HepG2 (cell line): Measurements from ENCODE around the gene CD300A. TPM values are rescaled to one million over a fixed set of nuclear protein-coding genes. Genes with fewer than 3 reads are reported as not detected.

Source experiments
- AKNA ChIP-seq: sonication (generic); formaldehyde crosslinking; IDR thresholded peaks from 2 replicates; pipeline ENCODE4 v1.4.0; 2020; ENCODE audit warnings: missing genetic modification reagents, borderline replicate concordance
- ARNT2 ChIP-seq: sonication (generic); formaldehyde crosslinking; IDR thresholded peaks from 2 replicates; pipeline ENCODE4 v1.8.0; 2022; ENCODE audit warnings: mild to moderate bottlenecking, low read depth, missing genetic modification reagents, moderate library complexity
- ATF7 ChIP-seq, 2 experiments: fragments of 450-650 bp in 1 of 2; sonication (generic) in 1 of 2; formaldehyde crosslinking in 1 of 2; IDR thresholded peaks; 2 replicates each; pipeline versions ENCODE4 v1.4.0 to v1.6.1; 2016 to 2020; ENCODE audit warnings: antibody characterized with exemption in 1 of 2, mild to moderate bottlenecking in 1 of 2, missing genetic modification reagents in 1 of 2
- ATRX ChIP-seq: sonication (generic); formaldehyde crosslinking; IDR thresholded peaks from 2 replicates; pipeline ENCODE4 v1.4.0; 2020; ENCODE audit warnings: missing genetic modification reagents, borderline replicate concordance
- E2F2 ChIP-seq: sonication (generic); formaldehyde crosslinking; IDR thresholded peaks from 2 replicates; pipeline ENCODE4 v1.4.0; 2020; ENCODE audit warnings: missing genetic modification reagents, borderline replicate concordance
- HDAC6 ChIP-seq: fragments of 200-600 bp; sonication (generic); IDR thresholded peaks from 2 replicates; pipeline ENCODE4 v1.7.0; 2017; ENCODE audit warnings: mild to moderate bottlenecking, antibody characterized with exemption, low read length, low read depth
- HNRNPLL ChIP-seq: fragments of 200-400 bp; formaldehyde crosslinking; IDR thresholded peaks from 2 replicates; pipeline ENCODE4 v1.6.1; 2017; ENCODE audit warnings: mild to moderate bottlenecking, low read depth, low read length; ENCODE audit not compliant: poor library complexity, severe bottlenecking
- KMT2A ChIP-seq: sonication (generic); formaldehyde crosslinking; IDR thresholded peaks from 2 replicates; pipeline ENCODE4 v1.4.0; 2020; ENCODE audit warnings: missing genetic modification reagents
- PLRG1 ChIP-seq: fragments of 450-650 bp; conservative IDR thresholded peaks from 2 replicates; pipeline ENCODE4 v1.6.1; 2016
- SMC3 ChIP-seq: IDR thresholded peaks from 2 replicates; pipeline ENCODE4 v1.6.1; 2011; ENCODE audit warnings: low read length, improper control_type of control experiment
- TSC22D2 ChIP-seq: sonication (generic); formaldehyde crosslinking; IDR thresholded peaks from 2 replicates; pipeline ENCODE4 v1.5.1; 2020; ENCODE audit warnings: missing genetic modification reagents, mild to moderate bottlenecking, borderline replicate concordance
- ZBTB25 ChIP-seq: IDR thresholded peaks from 2 replicates; pipeline ENCODE4 v1.6.1; 2018; ENCODE audit warnings: missing genetic modification reagents
- ZEB1 ChIP-seq: IDR thresholded peaks from 2 replicates; pipeline ENCODE4 v1.6.1; 2012; ENCODE audit warnings: mild to moderate bottlenecking, low read depth, inconsistent platforms; ENCODE audit not compliant: insufficient replicate concordance
- ZNF34 ChIP-seq: sonication (generic); formaldehyde crosslinking; IDR thresholded peaks from 2 replicates; pipeline ENCODE4 v1.4.0; 2020; ENCODE audit warnings: mild to moderate bottlenecking, missing genetic modification reagents, borderline replicate concordance
- ZNF350 ChIP-seq: sonication (generic); formaldehyde crosslinking; IDR thresholded peaks from 2 replicates; pipeline ENCODE4 v1.4.0; 2020; ENCODE audit warnings: mild to moderate bottlenecking, low read depth, missing genetic modification reagents, borderline replicate concordance
- ZNF414 ChIP-seq: sonication (generic); formaldehyde crosslinking; IDR thresholded peaks from 2 replicates; pipeline ENCODE4 v1.5.0; 2020; ENCODE audit warnings: missing genetic modification reagents
- ZNF615 ChIP-seq: sonication (generic); formaldehyde crosslinking; IDR thresholded peaks from 2 replicates; pipeline ENCODE4 v1.5.0; 2020; ENCODE audit warnings: mild to moderate bottlenecking, missing genetic modification reagents, borderline replicate concordance
- ZUFSP ChIP-seq: sonication (generic); formaldehyde crosslinking; IDR thresholded peaks from 2 replicates; pipeline ENCODE4 v1.9.0; 2021; ENCODE audit warnings: missing genetic modification reagents, mild to moderate bottlenecking, borderline replicate concordance
- polyA plus RNA-seq, 8 experiments: library from polyadenylated mRNA; depleted of rRNA in 3 of 8; stranded (reverse) in 7 of 8; unstranded in 1 of 8; fragments of >200 nt; fragmentation: Illumina TruSeq in 4 of 8; extraction: Trizol in 4 of 8; gene quantifications; 2 replicates each; pipeline versions ENCODE4 v1.2.1 to v1.2.3, GENCODE V29; 2011 to 2016; ENCODE audit warnings: low read depth in 4 of 8, missing spikeins in 1 of 8, mixed read lengths in 1 of 8; ENCODE audit not compliant: insufficient read depth in 1 of 8
- total RNA-seq, 5 experiments: library from RNA; depleted of rRNA; stranded (reverse); fragments of >200 nt; fragmentation: Illumina TruSeq; extraction: Trizol; gene quantifications; 2 replicates each; pipeline ENCODE4 v1.2.3, GENCODE V29; 2016; ENCODE audit warnings: low read depth in 1 of 5

Gene CD300A
- total and polyA plus RNA-seq, 2 of the 13 experiments (the other 11 are each of a cell fraction or from before 2014, with no cell fraction given), result not detected

GRCh38 chr17:74431568-74432423 is 34.6 kb upstream of the CD300A start, which contains the start of gene GPRC5C (continued):
- no peak for TF ChIP-seq ZUFSP
- peak; percentile 49; the same call in 1 of the 2 replicates for TF ChIP-seq TSC22D2
- TF ChIP-seq HDAC6, result no peak
- TF ChIP-seq HNRNPLL, result peak; percentile 93
- TF ChIP-seq PLRG1, result no peak
- TF ChIP-seq ATRX, result no peak
- no peak for TF ChIP-seq E2F2 (CRISPR knock-in tag)
- peak; percentile 86 for TF ChIP-seq ZNF414
- peak; percentile 63 for TF ChIP-seq KMT2A (CRISPR knock-in tag)
- no peak for TF ChIP-seq ATF7 (IDR thresholded peaks at IDR 0.05)
- peak; percentile 76; the same call in 1 of the 2 replicates for TF ChIP-seq ATF7 (CRISPR knock-in tag; IDR thresholded peaks at IDR 0.05)
- TF ChIP-seq ARNT2 (CRISPR knock-in tag), result peak; percentile 93
- TF ChIP-seq ZNF615 (CRISPR knock-in tag), result peak; percentile 28
- 0 out of 2 replicates have a peak, but pooled peaks have one; percentile 24 for TF ChIP-seq ZNF34 (CRISPR knock-in tag)
- no peak for TF ChIP-seq AKNA (CRISPR knock-in tag)
- no peak for TF ChIP-seq SMC3
- peak; percentile 84; the same call in 1 of the 2 replicates for TF ChIP-seq ZBTB25
- TF ChIP-seq ZEB1, result peak; percentile 72
- peak; percentile 79; the same call in 1 of the 2 replicates for TF ChIP-seq ZNF350 (CRISPR knock-in tag)
